ENCODE data around the gene ZBTB20.

DNA sequence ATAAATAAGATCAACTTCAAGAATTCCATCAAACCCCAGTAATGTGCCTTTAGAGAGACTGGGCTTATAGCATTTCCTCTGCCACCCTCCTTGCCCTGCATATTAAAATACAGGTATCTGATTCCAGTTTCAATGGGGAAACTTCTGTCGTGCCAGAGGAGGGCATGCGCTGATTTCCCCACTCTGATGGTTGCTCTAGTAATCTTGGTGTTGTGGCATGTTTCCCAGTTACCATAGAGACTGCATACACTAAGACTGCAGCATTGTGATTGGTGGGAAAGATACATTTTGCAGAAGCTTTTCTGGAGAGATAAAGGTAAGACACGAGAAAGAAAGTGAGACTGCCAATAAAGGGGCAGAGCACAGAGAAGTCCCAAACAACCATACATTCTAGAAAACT is 627.7 kb downstream of the ZBTB20 start:
- TF ChIP-seq, protein P1, sequence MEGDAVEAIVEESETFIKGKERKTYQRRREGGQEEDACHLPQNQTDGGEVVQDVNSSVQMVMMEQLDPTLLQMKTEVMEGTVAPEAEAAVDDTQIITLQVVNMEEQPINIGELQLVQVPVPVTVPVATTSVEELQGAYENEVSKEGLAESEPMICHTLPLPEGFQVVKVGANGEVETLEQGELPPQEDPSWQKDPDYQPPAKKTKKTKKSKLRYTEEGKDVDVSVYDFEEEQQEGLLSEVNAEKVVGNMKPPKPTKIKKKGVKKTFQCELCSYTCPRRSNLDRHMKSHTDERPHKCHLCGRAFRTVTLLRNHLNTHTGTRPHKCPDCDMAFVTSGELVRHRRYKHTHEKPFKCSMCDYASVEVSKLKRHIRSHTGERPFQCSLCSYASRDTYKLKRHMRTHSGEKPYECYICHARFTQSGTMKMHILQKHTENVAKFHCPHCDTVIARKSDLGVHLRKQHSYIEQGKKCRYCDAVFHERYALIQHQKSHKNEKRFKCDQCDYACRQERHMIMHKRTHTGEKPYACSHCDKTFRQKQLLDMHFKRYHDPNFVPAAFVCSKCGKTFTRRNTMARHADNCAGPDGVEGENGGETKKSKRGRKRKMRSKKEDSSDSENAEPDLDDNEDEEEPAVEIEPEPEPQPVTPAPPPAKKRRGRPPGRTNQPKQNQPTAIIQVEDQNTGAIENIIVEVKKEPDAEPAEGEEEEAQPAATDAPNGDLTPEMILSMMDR (IDR thresholded peaks at IDR 0.05), result no peak
- TF ChIP-seq EP300 (IDR thresholded peaks at IDR 0.05), result no peak
- no peak for TF ChIP-seq POLR2A (IDR thresholded peaks at IDR 0.05)
- no peak for TF ChIP-seq POLR2AphosphoS5 (IDR thresholded peaks at IDR 0.05)
